Measurements from ENCODE around the gene HCN1.

Gene HCN1

DNA sequence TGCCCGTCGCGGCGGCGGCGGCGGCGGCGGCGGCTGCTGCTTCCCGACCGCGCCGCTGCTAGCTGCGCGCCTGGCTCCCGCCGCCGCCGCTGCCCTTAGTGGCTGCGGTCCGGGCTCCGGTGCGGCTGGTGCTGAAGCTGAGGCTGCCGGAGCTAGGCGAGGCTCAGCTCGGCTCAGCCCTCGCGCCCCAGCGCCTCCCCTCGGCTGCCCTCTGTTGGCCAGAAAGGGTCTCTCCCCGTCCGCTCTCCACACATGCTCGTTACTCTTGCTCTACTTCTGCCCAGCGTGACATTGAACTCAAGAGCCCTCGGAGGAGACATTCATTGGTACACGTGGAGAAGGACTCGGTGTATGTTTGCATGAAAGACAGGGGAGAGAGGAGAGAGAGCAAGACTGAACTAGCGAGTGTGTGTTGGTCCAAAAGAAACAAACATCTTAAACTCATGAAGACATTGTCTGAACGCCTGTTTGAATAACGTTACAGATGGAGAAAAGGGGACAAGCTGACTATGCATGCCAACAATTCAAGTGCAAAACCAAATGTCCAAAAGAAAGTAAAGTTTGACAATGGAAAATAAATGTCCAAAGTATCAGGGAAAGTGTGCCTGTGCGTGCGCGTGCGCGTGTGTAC, at the start of gene HCN1:
Gene HCN1 (minus strand): TSS at position 175 of the 631 bp plus-strand sequence.
- DNase-seq (ENCODE audit: low read depth) = peak; percentile 9

DNA sequence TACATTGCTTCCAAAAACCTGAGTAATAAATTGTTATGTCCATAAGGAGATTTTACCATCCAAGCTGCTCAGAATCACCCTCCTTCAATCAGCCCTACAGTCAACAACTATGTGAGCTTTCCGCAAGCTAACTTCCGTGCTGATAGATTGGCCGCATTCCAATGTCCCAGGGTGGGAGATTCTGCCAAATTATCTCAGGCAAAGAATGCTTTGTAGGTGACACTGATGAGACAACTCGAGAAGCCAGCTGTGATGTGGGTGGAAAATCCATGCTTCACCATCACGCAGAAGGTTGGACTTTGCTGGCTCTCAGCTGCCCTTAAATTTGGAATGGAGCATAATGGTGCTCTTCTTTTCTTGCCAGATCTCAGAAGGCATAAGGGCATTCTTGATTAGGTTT, 44.9 kb upstream of the HCN1 start:
- DNase-seq (ENCODE audit: low read depth) = no peak

DNA sequence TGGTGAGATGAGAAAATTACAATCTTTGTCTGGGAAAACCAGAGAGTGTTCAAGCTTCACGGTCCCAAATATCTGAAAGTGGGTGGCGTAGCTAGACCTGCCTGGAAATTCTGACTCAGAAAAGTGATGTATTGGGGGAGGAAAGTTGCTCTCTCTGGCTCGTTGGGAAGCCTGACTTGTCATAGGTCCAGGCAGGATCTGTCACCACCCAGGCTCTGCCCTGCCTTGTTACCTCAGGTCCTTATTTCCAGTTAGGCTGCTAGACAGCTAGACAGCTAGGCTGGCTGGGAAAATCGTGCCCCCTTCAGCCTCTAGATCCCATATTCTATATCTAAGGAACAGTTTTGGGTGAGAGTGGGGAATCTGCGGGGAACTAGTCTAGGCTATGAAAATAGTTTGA, 41.0 kb upstream of the HCN1 start:
- no peak for DNase-seq (ENCODE audit: low read depth)

DNA sequence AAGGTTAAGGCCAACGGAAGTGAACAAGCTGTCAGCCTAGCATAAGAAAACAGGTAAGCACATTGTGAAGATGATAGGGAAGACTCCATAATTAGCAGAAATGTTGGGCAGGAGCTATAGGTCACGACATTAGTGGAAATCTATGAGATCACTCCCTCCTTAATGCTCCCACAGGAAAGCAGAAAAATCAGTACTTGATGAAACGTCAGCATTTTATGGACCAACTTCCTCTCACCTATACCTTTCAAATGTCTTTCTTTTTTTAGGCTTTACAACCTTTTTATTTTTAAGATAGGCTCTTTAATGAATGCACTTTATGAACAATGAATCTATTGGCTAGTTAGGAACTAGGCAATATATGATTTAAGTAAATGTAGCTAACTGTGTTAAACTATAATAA, 29.4 kb upstream of the HCN1 start:
- DNase-seq (ENCODE audit: low read depth) = no peak

DNA sequence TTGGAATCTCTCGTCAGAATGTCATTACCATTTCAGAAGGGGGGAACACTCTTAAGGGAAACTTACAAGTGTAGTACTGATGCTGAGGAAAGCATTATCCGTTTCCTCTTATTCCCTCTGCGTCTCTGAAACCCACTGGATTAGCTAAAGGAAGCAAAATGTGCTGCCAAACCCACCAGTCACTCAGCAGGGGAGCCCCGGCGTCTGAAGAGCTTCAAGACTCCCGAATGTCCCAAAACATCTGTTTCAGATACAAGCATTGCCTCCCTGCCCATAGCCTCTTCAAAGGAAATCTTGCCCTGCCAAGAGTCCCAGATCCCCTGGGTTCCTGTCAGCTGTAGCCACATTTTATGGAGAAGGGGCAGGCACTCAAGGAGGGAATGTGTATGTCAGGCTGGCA, 1.0 kb upstream of the HCN1 start:
- DNase-seq (ENCODE audit: low read depth) = no peak

DNA sequence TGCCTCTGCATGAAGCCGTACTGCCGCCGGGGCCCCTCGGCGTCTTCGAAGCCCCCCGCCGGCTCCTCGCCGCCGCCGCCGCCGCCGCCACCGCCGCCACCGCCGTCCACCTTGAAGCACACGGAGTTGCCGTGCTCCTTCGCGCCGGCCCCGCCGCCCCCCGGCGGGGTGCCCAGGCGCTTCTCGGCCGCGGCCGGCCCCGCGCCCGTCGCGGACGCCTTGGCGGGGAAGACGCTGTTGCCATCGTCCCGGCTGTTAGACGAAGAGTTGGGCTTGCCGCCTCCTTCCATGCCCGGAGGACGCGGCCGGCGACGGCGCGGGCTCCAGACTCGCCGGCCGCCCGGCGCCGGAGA, 400 bp downstream of the HCN1 start:
- no peak for DNase-seq (ENCODE audit: low read depth)

DNA sequence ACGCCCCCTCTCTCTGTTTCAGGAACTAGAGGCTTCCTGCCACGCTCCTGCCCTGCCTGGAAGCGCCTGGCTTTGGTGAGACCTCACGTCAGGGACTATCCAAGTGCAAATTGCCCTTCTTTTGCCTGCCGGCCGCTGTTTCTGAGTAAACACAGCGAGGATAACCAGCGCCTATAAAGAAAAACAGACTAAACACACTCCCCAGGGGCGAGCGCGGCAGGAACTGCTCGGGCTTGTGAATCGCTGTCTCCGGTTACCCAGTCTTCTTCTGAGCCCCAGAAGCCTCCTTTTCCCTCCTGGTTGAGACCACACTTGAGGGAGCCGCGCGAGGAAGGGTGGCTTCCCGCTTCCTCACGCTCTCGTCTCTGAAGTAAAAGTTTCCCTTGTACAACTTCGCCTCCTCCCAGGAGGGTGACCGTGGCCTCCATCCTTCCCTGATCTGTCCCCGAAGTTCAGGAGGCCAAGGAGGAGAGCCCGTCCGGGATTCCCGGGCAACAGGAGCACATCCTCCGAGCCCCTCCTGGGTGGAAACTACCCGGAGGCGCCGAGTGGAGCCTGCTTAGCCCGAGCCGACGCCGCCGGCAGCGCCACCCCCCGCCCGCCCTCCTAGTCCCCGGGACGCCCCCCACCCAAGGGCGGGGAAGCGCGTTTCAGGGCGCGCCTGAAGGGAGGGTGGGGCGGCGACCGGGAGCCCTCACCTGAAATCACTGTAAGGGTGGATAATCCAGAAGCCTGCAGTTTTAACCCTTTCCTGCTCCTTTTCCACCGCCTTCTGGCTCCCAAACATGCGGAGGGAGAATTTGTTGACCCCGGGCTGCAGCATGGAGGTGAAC, 993 bp downstream of the HCN1 start:
- DNase-seq (ENCODE audit: low read depth) = no peak

DNA sequence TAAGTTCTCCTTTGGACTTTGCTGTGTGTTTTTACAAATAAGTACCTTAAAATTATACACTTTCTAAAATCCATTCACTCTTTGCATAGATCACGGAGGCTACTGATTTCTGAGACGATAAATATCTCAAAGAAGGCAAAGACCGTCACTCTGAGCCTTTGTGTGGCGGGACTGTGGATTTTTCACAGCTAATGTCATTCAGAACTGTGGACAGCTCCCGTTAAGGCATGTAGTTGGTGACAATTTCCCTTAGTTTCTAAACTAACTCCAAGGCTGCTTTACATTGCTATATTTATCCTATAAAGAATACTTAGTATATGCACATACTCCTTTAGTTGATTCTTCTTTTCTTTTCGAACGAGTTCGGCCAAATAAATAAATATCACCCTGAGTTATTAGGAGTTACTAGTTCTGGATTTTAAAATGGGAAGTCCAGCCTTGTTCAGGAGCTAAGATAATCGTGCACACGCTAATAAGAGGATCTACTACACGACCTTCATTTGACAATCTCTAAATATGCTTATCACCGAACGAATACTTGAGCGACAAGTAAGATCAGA, 1.8 kb downstream of the HCN1 start:
- no peak for DNase-seq (ENCODE audit: low read depth)

DNA sequence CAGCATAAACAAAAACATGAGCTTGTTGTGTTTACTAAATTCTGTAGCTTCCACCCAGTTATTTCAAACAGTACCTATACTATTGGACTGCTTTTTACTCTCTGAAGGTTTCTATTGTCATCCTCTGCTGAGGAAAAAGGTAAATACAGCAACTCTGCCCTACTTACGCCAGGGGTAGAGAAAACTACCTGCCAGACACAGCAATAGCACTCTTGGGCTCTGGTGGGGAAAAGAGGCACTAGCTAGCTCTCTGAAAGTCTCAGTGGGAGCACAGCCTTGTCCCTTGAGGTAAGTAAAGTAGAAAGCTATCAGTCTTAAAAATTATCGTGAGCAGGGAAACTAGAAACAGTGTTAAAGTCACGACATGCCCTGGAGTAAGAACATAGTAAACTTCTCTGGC, 3.7 kb downstream of the HCN1 start:
- no peak for DNase-seq (ENCODE audit: low read depth)

DNA sequence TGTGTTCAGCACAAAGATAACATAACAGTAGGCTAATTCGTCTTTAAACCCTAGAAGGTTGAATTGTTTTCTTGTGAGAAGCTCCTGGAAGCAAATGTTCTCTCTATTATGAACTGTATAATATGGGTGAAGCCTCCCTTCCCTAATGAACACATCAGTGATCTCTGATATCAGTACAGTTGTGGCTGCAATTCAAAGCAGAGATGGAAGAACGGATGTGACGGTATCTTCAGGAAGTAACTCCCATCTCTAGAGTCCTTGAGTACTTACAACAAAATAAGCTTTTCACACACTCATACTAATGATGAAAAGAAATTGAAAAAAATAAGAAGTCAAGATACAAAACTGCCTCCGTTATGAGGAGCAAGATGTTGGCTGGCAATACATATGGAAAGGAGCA, 4.5 kb downstream of the HCN1 start:
- no peak for DNase-seq (ENCODE audit: low read depth)

DNA sequence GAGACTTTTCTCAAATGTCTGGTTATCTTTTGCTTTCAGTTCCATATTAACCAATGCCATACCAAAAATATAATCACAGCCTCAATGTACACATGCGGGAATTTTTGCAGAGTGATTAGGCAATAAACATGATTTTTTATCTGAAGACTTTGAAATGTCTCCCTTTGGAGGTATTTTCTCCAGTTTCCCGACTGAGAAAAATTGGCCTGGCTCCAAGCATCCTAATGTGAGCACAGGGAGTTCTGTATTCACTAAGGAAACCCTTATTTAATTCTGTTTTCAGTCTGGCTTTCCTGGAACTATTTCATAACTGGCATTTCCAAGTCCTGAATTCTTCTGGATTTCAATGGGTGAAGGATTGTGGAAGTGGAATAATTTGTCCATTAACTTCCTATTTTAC, 8.5 kb downstream of the HCN1 start:
- no peak for DNase-seq (ENCODE audit: low read depth)

DNA sequence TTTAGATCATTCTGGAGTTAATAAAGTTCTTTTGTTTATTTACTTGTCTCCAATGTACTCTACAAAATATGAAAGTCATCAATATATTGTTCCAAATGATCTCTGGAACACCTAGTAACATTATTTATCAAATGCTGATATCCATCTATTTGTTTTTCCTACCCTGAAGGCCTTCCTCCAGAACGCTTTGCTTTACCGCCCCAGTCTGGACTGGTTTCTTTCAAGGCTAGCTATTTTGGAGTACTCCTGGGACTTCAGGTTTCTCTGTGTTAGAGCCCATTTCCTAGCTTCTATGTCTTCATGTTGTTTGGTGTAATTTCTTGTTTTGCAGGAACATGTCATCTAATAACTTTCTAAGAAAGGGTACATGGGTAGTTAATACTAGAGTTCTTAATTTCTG, 9.6 kb downstream of the HCN1 start:
- no peak for DNase-seq (ENCODE audit: low read depth)

DNA sequence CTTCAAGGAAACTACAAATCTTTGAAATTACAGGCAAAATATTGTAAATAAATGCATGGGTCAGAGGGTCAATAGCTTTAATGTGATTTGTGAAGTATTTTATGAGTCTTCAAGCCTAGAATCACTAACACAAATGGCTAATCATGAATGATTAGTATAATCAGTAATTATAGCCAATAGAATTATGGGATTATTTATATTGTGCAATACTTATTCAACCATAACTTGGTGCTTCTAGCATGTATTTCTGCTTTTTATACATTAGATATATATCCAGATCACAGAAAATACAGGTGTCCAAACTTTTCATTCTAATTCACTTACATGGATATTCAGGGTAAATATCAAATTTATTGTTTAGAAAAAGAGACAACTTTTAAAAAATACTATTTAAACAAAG, 12.1 kb downstream of the HCN1 start:
- no peak for DNase-seq (ENCODE audit: low read depth)

DNA sequence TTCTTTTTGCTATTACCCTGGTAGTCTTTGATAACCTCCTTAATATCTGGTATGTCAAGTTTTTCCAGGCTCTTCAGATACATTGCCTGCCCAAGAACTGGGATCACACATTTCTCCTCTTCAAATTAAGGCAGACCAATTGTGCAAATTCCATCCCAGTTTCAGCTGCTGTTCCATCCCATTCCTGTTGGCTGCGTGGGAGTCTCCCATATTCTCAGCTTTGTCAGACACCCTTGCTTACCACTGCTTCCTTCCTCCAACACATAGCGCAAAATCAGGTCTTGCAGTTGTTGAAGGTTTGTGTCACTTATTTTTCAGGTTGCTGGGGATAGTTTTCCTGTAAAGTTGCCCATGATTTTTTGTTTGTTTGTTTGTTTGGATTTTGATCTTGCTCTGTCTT, 15.2 kb downstream of the HCN1 start:
- no peak for DNase-seq (ENCODE audit: low read depth)

DNA sequence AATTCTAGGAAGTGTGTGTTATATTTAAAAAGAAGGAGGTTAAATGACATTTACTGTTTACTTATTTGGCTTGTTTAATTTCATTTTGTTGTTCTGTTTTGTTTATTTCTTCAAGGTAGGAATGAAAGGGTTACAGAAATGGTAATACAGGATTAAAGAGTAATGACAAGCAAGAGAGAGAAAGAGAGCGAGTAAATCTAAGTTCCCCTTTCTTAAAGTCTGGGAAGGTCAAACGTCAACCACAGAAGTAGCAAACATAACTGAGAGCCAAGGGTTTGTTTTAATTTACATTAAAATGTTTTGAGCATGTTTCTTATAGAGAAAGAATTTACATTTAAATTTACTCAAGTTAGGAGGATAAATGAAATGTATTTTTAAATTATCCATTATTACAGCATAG, 18.7 kb downstream of the HCN1 start:
- no peak for DNase-seq (ENCODE audit: low read depth)

DNA sequence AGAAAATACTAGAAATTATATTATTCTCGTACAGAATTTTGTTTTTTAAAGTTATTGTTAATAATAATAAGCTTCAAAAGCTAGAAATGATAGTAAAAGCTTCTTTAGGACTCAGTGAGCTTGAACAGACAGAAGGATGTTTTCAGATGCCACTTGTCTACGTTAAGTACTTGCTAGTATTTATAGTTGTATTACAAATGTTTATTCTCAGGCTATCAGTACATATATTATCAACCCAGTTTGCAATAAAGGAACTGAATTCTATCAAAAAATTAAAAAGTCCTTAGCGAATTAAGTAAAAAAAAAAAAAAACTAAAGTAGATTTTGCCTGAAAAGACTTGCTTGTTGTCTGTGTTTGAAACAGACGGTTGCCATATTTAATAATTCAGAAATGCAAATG, 23.9 kb downstream of the HCN1 start:
- DNase-seq (ENCODE audit: low read depth) = no peak

DNA sequence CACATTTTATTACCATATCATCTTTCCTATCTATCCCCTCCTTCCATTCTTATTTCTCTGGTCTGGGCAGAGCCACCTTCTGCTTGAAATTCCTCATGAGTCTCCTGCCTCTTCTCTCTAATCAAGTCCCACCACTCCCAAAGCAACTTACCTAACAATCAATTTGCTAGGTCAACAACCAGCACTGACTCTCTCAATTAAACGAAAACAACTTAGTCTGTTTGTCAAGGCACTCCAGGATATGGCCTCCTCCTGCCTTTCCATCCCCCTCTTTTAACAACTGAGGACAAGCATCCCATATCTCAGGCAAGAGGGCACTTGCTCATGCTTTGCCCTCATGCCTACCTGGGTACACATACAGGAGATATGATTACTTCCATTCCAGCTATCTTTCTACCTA, 47.4 kb downstream of the HCN1 start:
- no peak for DNase-seq (ENCODE audit: low read depth)

DNA sequence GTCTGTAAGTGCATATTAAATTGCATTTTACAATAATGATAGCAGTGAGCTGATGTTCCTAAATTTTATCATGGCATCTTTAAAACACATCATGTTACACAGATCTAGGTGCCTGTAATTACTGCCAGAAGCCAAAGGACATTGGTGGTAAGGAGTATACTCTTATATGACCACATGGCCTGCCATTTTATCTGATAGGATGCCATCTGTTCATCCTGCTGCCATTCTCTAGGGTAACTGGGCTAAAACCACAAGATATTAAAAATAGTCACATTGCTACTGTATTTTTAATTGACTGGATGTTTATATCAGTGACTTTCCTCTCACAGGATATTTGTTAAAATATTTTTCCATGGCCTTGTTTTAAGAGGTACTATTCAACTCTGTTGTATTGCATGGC, 53.1 kb downstream of the HCN1 start:
- DNase-seq (ENCODE audit: low read depth) = no peak

DNA sequence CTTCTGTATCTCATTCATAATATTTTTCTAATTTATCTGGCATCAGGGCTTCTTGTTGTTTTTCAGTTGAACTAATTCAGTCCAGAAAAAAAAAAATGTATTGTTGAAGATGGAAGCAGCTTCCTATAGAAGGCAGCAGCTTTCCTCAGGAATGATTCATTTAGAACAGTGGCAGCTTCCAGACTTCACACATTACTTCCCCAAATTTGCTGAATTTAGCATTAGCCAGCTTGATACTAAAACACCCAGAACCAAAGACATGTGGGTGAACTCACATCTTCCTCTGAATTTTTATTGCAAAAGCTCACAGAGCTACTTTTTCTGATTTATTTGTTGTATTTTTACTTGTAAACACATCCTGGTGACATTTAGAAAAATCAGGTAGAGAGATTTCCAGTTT, 53.8 kb downstream of the HCN1 start:
- DNase-seq (ENCODE audit: low read depth) = no peak

DNA sequence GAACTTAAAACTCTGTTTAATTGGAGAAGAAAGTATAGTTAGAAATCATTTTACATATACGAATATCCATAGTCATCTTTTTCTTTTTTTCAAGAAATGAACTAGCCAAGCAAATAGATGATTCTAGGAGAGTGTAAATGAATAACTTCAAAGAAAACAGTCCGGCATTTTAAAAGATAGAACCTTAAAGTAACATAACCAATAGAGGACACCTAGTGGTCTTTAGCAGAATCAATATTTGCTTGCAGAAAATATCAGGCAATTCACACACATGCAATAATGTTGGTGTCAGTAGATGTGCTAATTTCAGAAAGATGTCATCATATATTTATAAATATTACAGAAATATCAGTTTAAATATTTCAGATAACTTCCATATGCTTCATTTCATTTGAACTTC, 57.1 kb downstream of the HCN1 start:
- no peak for DNase-seq (ENCODE audit: low read depth)

DNA sequence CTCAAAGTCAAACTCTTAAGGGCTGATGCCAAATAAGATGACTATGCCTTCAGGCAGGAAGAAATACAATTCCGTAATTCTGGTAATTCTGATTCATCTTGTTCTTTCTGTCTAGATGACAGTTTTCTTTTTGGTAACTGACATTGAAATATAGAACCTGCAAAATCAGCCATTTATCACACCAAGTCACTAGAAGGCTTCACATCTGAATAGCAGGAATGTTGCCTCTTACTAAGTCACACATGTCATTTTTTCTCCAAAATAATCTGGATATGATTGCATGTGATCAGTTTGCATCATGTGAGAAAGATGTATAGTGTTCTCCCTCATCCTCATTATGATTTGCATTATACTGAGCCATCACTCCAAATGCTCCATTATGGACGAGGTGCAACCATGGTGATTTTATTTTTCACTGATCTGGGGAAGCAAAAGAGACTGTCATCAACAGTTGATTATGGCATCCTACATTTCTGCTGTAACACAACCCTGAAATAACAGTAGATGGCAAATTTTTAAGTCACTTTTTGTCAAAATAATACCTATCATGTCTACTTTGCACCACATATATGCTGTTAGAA, 69.0 kb downstream of the HCN1 start:
- no peak for DNase-seq (ENCODE audit: low read depth)

DNA sequence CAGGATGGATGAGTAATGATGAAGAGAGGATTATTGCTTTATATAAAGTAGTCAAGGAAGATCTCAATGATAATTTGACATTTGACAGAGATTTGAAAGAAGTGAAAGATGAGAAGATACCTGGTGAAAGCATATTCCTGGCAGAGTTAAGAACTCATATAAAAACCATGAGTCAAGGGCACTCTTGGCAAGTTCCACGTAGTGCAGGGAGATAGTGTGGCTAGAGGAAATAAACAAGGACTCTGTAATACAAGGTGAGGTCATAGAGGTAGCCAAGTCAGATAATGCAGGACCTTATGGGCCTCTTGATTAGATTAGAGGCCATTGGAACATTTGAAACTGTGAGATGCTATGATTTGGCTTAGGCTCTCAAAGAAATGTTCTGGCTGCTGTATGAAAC, 72.3 kb downstream of the HCN1 start:
- no peak for DNase-seq (ENCODE audit: low read depth)

DNA sequence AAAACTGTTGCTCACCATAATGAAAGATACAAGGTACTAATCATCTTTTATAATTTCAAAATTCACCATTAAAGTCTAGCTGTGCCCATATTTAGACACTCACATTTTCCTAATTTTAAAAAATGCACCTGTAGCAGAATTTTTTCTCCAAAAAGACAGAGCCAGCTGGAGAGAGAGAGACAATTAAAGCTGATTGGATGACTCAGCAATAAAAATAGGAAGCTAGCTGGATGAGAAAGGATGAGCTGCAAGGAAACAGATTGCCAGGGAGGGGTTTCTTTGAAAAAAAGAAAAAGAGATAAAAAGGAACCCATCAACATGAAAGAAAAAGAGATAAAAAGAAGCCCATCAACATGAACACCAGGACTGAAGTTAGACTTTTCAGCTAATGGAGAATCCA, 73.8 kb downstream of the HCN1 start:
- DNase-seq (ENCODE audit: low read depth) = no peak
